ENCODE results near the gene NCAPH2.

NCAPH2 gene

DNA sequence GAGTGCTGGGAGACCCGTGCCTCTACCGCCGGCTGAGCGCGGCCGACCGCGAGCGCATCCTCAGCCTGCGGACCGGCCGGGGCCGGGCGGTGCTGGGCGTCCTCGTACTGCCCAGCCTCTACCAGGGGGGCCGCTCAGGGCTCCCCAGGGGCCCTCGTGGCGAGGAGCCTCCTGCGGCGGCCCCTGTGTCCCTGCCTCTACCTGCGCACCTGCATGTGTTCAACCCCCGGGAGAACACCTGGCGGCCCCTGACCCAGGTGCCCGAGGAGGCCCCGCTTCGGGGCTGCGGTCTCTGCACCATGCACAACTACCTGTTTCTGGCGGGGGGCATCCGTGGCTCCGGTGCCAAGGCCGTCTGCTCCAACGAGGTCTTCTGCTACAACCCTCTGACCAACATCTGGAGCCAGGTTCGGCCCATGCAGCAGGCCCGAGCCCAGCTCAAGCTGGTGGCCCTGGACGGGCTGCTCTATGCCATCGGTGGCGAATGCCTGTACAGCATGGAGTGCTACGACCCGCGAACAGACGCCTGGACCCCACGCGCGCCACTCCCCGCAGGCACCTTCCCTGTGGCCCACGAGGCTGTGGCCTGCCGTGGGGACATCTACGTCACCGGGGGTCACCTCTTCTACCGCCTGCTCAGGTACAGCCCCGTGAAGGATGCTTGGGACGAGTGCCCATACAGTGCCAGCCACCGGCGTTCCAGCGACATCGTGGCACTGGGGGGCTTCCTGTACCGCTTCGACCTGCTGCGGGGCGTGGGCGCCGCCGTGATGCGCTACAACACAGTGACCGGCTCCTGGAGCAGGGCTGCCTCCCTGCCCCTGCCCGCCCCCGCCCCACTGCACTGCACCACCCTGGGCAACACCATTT, 41.1 kb downstream of the NCAPH2 start:
- TF ChIP-seq, protein P1, sequence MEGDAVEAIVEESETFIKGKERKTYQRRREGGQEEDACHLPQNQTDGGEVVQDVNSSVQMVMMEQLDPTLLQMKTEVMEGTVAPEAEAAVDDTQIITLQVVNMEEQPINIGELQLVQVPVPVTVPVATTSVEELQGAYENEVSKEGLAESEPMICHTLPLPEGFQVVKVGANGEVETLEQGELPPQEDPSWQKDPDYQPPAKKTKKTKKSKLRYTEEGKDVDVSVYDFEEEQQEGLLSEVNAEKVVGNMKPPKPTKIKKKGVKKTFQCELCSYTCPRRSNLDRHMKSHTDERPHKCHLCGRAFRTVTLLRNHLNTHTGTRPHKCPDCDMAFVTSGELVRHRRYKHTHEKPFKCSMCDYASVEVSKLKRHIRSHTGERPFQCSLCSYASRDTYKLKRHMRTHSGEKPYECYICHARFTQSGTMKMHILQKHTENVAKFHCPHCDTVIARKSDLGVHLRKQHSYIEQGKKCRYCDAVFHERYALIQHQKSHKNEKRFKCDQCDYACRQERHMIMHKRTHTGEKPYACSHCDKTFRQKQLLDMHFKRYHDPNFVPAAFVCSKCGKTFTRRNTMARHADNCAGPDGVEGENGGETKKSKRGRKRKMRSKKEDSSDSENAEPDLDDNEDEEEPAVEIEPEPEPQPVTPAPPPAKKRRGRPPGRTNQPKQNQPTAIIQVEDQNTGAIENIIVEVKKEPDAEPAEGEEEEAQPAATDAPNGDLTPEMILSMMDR (IDR thresholded peaks at IDR 0.05; ENCODE audit: control insufficient read depth, extremely low read depth, insufficient read depth) = no peak
- DNase-seq (ENCODE audit: low read depth) = no peak
- no peak overlapping the region for H3K4me3 ChIP-seq (ENCODE audit: low read depth, low read length)

DNA sequence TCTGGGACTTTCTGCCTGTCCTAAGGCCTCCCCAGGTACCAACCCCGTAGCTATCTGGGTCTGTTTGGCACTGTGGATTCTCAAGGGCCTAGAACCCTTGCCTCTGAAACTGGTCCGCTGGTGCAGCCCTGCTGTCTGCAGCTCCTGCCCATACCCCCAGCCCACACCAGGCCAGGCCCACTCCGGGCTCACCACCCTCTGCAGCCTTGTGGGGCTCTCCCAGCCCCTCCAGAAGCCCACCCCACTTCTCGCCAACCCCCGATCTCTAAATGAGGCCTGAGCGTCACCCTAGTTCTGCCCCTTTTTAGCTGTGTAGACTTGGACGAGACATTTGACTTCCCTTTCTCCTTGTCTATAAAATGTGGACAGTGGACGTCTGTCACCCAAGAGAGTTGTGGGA, 42.4 kb downstream of the NCAPH2 start:
- H3K4me3 ChIP-seq (ENCODE audit: low read depth, low read length) = no peak overlapping the region
- TF ChIP-seq, protein P1 (IDR thresholded peaks at IDR 0.05; ENCODE audit: control insufficient read depth, extremely low read depth, insufficient read depth) = no peak
- no peak for DNase-seq (ENCODE audit: low read depth)

DNA sequence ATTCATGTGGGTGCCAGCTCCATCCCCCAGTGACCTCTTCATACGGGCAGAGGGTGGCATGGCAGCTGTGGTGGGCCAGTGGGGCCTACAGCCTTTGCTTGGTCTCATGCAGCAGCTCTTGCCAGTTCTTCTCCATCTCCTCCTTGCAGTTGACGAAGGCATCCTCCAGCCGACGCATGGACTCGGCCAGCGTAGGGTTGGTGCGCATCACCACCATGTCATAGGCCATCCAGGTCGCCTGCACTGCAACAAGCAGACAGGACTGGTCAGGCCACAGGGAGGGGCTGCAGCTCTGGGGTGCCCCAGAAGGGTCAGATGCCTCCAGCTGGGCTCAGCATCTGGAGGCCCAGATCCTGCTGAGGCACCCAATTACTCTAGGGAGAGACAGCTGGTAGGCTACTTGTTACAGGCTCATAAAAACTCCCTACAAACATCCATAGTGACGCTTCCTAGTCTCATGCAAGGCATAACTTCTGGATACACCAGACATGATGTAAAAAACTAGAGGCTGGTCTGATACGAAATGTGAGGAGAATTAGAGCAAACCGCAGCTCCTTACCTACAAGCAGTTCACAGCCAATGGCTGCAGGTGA, 43.2 kb downstream of the NCAPH2 start:
- TF ChIP-seq, protein P1 (IDR thresholded peaks at IDR 0.05; ENCODE audit: control insufficient read depth, extremely low read depth, insufficient read depth) = no peak
- no peak for DNase-seq (ENCODE audit: low read depth)
- no peak overlapping the region for H3K4me3 ChIP-seq (ENCODE audit: low read depth, low read length)

DNA sequence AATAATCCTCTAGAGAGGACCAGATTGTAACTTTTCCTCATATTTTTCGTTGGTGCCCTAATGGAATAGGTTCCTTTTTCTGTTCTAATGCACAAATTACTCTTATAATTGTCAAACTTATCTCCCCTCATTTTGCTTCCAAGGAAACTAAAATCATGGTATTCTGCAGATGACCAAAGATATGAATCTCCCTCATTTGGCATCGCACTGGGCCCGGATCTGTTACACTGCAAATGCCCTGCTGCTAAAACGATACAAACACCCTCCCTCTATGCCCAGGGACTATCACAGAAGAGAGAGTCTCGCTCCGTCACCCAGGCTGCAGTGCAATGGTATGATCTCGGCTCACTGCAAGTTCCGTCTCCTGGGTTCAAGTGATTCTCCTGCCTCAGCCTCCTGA, 45.3 kb downstream of the NCAPH2 start:
- no peak for DNase-seq (ENCODE audit: low read depth)
- TF ChIP-seq, protein P1 (IDR thresholded peaks at IDR 0.05; ENCODE audit: control insufficient read depth, extremely low read depth, insufficient read depth) = no peak
- no peak overlapping the region for H3K4me3 ChIP-seq (ENCODE audit: low read depth, low read length)

DNA sequence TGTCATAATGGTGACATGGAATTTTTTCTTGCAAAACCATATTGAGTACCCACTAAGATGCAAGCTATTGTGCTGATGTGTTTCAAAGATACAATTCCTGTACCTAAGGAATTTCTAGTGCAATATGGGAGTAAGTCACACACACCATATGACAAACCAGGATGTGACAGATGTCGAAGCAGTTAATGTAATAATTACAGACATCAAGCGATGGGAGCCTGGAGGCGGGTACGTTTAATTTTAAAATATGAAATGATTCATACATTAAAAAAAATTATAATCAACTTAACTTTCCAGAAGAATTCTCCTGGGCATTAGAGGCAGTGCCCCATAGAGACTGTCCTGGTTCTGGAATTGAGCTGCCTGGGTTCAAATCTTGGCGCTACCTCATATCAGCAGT, 48.7 kb downstream of the NCAPH2 start:
- H3K4me3 ChIP-seq (ENCODE audit: low read depth, low read length) = no peak overlapping the region
- TF ChIP-seq, protein P1 (IDR thresholded peaks at IDR 0.05; ENCODE audit: control insufficient read depth, extremely low read depth, insufficient read depth) = no peak
- DNase-seq (ENCODE audit: low read depth) = no peak

DNA sequence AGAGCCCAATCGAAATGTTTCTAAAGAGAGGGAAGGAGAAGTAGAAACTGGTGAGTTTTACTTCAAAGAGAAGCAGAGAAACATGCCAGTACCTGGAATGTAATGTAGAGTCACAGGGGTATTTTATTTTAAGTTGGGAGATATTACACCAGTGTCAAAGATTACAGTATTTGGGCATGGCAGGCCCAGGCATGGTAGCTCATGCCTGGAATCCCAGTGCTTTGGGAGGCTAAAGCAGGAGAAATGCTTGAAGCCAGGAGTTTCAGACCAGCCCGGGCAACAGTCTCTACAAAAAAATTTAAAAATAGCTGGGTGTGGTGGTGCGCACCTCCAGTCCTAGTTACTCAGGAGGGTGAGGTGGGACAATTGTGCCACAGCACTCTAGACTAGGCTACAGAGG, 52.0 kb downstream of the NCAPH2 start:
- H3K4me3 ChIP-seq (ENCODE audit: low read depth, low read length) = no peak overlapping the region
- TF ChIP-seq, protein P1 (IDR thresholded peaks at IDR 0.05; ENCODE audit: control insufficient read depth, extremely low read depth, insufficient read depth) = no peak
- no peak for DNase-seq (ENCODE audit: low read depth)

Measured in LNCaP clone FGC (cell line).